Vagina (tissue), 2 donors: Measurements from ENCODE around the gene BICC1. TPM values are rescaled to one million over a fixed set of nuclear protein-coding genes. Genes with fewer than 3 reads are reported as not detected.

Source experiments
- DNase-seq, 2 donors: peaks; one replicate each; pipeline ENCODE4 v3.0.0-alpha.2; 2017; ENCODE audit errors: extremely low spot score in 2 of 2
- H3K27ac ChIP-seq: fragments of 200-600 bp; sonication (generic); one replicate; pipeline ENCODE4 v1.5.1; 2019
- H3K27me3 ChIP-seq: fragments of 200-600 bp; sonication (generic); one replicate; pipeline ENCODE4 v1.5.1; 2019
- H3K36me3 ChIP-seq, 2 donors: fragments of 200-600 bp; sonication (generic); one replicate each; pipeline ENCODE4 v1.5.1; 2017 to 2019
- H3K4me1 ChIP-seq: fragments of 200-600 bp; sonication (generic); one replicate; pipeline ENCODE4 v1.5.1; 2019
- H3K4me3 ChIP-seq, 2 donors: fragments of 200-600 bp; sonication (generic); 1 replicate in 1 of 2; 2 replicates in 1 of 2; pipeline ENCODE4 v1.5.1; 2016 to 2019
- H3K9me3 ChIP-seq: fragments of 200-600 bp; sonication (generic); one replicate; pipeline ENCODE4 v1.5.1; 2019
- POLR2A ChIP-seq, 2 donors: fragments of 450-650 bp; IDR thresholded peaks; one replicate each; pipeline ENCODE4 v1.6.1; 2017; ENCODE audit warnings: antibody characterized with exemption in 2 of 2, mild to moderate bottlenecking in 2 of 2, moderate library complexity in 2 of 2
- POLR2AphosphoS5 ChIP-seq, 2 donors: sonication (generic); formaldehyde crosslinking; IDR thresholded peaks; one replicate each; pipeline ENCODE4 v1.9.0; 2017; ENCODE audit warnings: antibody characterized with exemption in 2 of 2, mild to moderate bottlenecking in 2 of 2, low read depth in 1 of 2; ENCODE audit not compliant: insufficient read depth in 1 of 2
- intact Hi-C: fragments of 100-400 bp; cut with DNase I; formaldehyde crosslinking; loops from one replicate; pipeline ENCODE4 v1.15.1; 2023
- total RNA-seq: library from RNA; depleted of rRNA; stranded (reverse); fragments of >200 nt; gene quantifications from one replicate; pipeline ENCODE4 v1.2.3, GENCODE V29; 2016
- TF ChIP-seq, protein P1 (sequence below), 3 experiments: fragments of 450-650 bp in 2 of 3; fragments of 200-600 bp in 1 of 3; sonication (generic) in 1 of 3; IDR thresholded peaks; one replicate each; pipeline ENCODE4 v1.5.1; 2017 to 2019; ENCODE audit warnings: antibody characterized with exemption in 3 of 3, mild to moderate bottlenecking in 2 of 3, moderate library complexity in 2 of 3

Gene BICC1
- total RNA-seq, 1 donor from 2014 or later, result 15.2 TPM

DNA sequence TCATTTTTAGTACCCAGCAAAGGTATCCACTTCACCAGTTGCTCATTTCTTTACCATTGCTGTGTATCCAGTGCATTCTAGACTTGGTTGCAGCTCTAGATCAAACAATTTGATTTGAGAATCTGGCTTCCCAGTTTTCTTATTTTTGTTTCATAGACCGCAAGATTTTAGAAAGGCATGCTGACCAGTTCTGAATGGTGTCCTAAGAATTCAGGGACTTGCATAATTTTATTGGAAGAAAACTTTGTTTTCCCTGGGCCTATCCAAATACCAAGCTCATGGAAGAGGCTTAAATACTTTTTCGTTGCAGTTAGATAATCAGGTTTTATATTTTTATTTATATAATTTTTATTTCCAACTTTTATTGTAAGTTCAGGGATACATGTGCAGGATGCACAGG, 58.3 kb downstream of the BICC1 start:
- H3K4me1 ChIP-seq, result no peaks in the 10 kb centered on the region
- H3K36me3 ChIP-seq, result no peaks in the 10 kb centered on the region
- H3K27me3 ChIP-seq, result no peaks in the 10 kb centered on the region
- TF ChIP-seq POLR2A (IDR thresholded peaks at IDR 0.05) (no peak), POLR2AphosphoS5 (IDR thresholded peaks at IDR 0.05; ENCODE audit: insufficient read depth in 1 of 2, low read depth in 1 of 2) (no peak)
- TF ChIP-seq, protein P1, sequence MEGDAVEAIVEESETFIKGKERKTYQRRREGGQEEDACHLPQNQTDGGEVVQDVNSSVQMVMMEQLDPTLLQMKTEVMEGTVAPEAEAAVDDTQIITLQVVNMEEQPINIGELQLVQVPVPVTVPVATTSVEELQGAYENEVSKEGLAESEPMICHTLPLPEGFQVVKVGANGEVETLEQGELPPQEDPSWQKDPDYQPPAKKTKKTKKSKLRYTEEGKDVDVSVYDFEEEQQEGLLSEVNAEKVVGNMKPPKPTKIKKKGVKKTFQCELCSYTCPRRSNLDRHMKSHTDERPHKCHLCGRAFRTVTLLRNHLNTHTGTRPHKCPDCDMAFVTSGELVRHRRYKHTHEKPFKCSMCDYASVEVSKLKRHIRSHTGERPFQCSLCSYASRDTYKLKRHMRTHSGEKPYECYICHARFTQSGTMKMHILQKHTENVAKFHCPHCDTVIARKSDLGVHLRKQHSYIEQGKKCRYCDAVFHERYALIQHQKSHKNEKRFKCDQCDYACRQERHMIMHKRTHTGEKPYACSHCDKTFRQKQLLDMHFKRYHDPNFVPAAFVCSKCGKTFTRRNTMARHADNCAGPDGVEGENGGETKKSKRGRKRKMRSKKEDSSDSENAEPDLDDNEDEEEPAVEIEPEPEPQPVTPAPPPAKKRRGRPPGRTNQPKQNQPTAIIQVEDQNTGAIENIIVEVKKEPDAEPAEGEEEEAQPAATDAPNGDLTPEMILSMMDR (IDR thresholded peaks at IDR 0.05), result no peak
- no peaks in the 10 kb centered on the region for H3K9me3 ChIP-seq
- intact Hi-C loops, result no loop called here
- no peak for DNase-seq
- no peak overlapping the region for H3K27ac ChIP-seq
- H3K4me3 ChIP-seq, result no peak overlapping the region

DNA sequence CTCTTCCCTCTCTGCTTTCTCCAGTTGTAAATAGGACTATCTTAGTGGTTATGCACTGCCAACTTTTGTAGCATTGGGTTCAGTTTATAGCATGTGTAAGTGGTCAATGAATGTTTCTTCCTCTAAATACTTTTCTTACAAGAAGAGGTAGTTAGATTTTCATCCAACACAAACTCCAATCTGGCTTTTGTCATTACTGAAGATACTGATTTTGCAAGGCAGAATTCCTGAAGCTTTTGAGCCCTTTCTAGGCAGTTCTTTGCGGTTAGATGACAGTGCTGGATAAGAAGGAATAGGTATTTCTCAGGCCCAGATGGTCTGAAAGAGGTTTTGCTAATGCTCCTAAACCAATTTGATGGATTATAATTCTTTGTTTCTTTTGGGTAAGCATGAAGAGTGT, 60.5 kb downstream of the BICC1 start:
- H3K36me3 ChIP-seq, result no peaks in the 10 kb centered on the region
- no peaks in the 10 kb centered on the region for H3K27me3 ChIP-seq
- H3K27ac ChIP-seq, result no peak overlapping the region
- no peak overlapping the region for H3K4me3 ChIP-seq
- DNase-seq, result no peak
- intact Hi-C loops, result no loop called here
- no peaks in the 10 kb centered on the region for H3K4me1 ChIP-seq
- TF ChIP-seq, protein P1 (IDR thresholded peaks at IDR 0.05), result no peak
- no peak for TF ChIP-seq POLR2AphosphoS5 (IDR thresholded peaks at IDR 0.05; ENCODE audit: insufficient read depth in 1 of 2, low read depth in 1 of 2)
- TF ChIP-seq POLR2A (IDR thresholded peaks at IDR 0.05), result no peak
- no peaks in the 10 kb centered on the region for H3K9me3 ChIP-seq

DNA sequence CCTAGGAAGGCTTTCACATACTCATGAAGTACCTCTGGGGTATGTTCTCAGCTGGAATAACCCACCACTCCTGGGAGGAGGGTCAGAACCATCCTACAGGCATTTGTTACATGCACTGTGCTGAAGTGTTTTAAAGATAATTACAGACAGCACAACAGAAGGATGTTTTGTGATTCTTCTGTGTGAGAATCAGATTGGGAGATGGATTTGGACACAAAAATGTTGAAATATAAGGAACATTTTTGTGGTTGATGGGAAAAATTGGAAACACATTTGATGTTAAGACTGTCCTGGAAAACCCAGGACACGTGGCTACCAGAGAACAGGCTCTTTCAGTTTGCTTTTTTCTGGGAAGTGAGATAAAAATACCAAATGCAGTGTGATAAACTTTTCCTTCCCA, 61.4 kb downstream of the BICC1 start:
- intact Hi-C loops, result no loop called here
- Histone ChIP-seq H3K4me3 (peak overlapping the region in 1 of 2 donors; percentile 16), H3K36me3 (no peaks in the 10 kb centered on the region), H3K4me1 (no peaks in the 10 kb centered on the region), H3K27ac (no peak overlapping the region), H3K27me3 (no peaks in the 10 kb centered on the region), H3K9me3 (no peaks in the 10 kb centered on the region)
- TF ChIP-seq POLR2AphosphoS5 (IDR thresholded peaks at IDR 0.05; ENCODE audit: insufficient read depth in 1 of 2, low read depth in 1 of 2) (no peak), POLR2A (IDR thresholded peaks at IDR 0.05) (no peak)
- TF ChIP-seq, protein P1 (IDR thresholded peaks at IDR 0.05), result no peak
- DNase-seq, result no peak

DNA sequence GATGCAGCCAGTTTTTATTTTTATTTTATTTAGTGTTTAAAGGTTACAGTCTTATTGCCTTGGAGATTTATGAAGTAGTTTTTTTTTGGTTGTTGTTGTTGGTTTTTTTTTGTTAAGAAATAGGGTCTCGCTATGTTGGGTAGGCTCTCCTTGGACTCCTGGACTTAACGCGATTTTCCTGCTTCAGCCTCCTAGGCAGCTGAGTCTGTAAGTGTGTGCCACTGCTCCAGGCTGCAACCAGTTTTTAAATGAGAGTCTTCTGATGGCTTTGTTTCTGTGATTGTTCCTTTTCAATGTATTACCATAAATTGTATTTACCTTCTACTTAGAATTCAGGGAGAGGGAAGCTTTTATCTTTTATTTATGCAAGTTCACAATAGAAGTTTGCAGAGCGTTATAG, 62.8 kb downstream of the BICC1 start:
- no peaks in the 10 kb centered on the region for H3K9me3 ChIP-seq
- H3K4me1 ChIP-seq, result no peaks in the 10 kb centered on the region
- H3K27ac ChIP-seq, result no peak overlapping the region
- TF ChIP-seq, protein P1 (IDR thresholded peaks at IDR 0.05), result no peak
- TF ChIP-seq POLR2A (IDR thresholded peaks at IDR 0.05) (no peak), POLR2AphosphoS5 (IDR thresholded peaks at IDR 0.05; ENCODE audit: insufficient read depth in 1 of 2, low read depth in 1 of 2) (no peak)
- H3K4me3 ChIP-seq, result no peak overlapping the region
- no peaks in the 10 kb centered on the region for H3K27me3 ChIP-seq
- intact Hi-C loops, result no loop called here
- no peak for DNase-seq
- H3K36me3 ChIP-seq, result no peaks in the 10 kb centered on the region

DNA sequence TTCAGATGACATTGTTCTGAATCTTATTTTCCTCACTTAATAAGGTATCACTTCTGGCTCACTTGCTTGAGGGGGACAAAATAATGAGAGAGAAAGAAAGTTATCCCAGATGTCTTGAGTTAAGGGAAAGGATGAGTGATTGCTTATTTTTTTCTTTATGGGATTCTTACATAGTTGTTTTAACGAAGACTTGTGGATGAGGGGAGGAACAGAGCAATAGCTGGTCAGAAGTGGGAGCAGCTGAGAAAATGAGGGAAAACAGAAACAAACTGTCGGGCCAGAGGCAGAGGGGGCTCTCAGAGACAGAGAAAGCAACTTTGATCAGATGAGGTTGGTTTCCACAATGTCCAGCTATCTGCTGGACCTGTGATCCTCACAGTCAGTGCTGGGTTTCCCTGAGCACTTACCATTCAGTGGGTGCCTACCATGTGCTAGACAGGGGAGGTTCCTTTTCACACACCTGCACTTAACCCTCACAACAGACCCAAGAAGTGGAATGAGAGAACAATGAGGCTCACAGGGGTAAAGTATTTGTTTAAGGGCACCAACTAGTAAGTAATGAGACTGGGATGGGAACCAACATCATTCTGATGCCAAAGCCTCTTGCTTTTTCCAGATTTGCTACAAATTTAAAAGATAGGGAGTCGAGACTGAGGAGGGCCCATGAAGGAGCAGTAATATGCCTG, 64.2 kb downstream of the BICC1 start:
- H3K4me3 ChIP-seq, result no peak overlapping the region
- DNase-seq, result no peak
- H3K9me3 ChIP-seq, result no peaks in the 10 kb centered on the region
- no peaks in the 10 kb centered on the region for H3K36me3 ChIP-seq
- no peaks in the 10 kb centered on the region for H3K4me1 ChIP-seq
- intact Hi-C loops, result no loop called here
- TF ChIP-seq, protein P1 (IDR thresholded peaks at IDR 0.05), result no peak
- TF ChIP-seq POLR2AphosphoS5 (IDR thresholded peaks at IDR 0.05; ENCODE audit: insufficient read depth in 1 of 2, low read depth in 1 of 2), result no peak
- TF ChIP-seq POLR2A (IDR thresholded peaks at IDR 0.05), result no peak
- H3K27me3 ChIP-seq, result no peaks in the 10 kb centered on the region
- H3K27ac ChIP-seq, result peak overlapping the region; percentile 42
